Choroid plexus epithelial cell (primary cell): ENCODE results near the gene RIF1.

Source experiments
- DNase-seq: peaks from one replicate; pipeline ENCODE4 v3.0.0-alpha.2; 2010; ENCODE audit warnings: low read depth
- H3K4me3 ChIP-seq: 2 replicates; pipeline ENCODE4 v1.5.1; 2011; ENCODE audit warnings: low read depth, mild to moderate bottlenecking, control low read depth, low read length, moderate library complexity
- TF ChIP-seq, protein P1 (sequence below): conservative IDR thresholded peaks from 2 replicates; pipeline ENCODE4 v1.5.1; 2011; ENCODE audit warnings: low read depth, mild to moderate bottlenecking, control low read depth, inconsistent platforms, low read length, moderate library complexity

The RIF1 gene

DNA sequence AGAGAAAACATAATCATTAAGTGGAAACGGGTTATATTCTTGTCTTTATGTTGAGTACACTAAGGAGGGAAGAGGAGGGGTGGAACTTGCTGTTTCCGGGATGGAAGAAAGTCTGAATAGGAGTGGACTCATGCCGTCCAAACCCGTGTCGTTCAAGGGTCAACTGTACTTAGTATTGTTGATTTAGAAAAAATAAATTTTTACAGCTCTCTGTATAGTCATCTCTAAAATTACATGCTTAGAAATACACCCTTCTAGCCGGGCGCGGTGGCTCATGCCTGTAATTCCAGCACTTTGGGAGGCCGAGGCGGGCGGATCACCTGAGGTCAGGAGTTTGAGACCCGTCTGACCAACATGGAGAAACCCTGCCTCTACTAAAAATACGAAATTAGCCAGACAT is 29.4 kb downstream of the RIF1 start:
- TF ChIP-seq, protein P1, sequence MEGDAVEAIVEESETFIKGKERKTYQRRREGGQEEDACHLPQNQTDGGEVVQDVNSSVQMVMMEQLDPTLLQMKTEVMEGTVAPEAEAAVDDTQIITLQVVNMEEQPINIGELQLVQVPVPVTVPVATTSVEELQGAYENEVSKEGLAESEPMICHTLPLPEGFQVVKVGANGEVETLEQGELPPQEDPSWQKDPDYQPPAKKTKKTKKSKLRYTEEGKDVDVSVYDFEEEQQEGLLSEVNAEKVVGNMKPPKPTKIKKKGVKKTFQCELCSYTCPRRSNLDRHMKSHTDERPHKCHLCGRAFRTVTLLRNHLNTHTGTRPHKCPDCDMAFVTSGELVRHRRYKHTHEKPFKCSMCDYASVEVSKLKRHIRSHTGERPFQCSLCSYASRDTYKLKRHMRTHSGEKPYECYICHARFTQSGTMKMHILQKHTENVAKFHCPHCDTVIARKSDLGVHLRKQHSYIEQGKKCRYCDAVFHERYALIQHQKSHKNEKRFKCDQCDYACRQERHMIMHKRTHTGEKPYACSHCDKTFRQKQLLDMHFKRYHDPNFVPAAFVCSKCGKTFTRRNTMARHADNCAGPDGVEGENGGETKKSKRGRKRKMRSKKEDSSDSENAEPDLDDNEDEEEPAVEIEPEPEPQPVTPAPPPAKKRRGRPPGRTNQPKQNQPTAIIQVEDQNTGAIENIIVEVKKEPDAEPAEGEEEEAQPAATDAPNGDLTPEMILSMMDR: no peak
- no peak for DNase-seq
- no peak overlapping the region for H3K4me3 ChIP-seq

DNA sequence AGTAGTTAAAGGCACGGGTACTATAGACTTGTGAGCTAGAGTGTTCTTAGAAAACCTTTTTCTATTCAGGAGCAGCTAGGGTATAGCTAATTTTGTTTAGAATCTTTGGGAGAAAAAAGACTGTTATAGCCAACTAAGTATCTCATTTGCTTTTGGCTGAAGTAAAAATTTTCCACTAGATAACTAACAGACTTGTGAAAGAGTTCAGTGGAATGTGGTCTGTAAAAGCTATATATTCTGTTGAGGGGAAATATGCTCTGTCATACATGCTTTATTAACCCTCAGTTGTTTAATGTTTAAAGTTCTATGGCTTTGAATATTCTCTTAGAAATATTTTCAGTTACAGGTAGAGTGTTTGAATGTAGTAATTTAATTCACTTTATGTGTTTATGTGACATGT is 49.7 kb downstream of the RIF1 start:
- peak; percentile 67 for DNase-seq
- H3K4me3 ChIP-seq: no peak overlapping the region
- TF ChIP-seq, protein P1: no peak

DNA sequence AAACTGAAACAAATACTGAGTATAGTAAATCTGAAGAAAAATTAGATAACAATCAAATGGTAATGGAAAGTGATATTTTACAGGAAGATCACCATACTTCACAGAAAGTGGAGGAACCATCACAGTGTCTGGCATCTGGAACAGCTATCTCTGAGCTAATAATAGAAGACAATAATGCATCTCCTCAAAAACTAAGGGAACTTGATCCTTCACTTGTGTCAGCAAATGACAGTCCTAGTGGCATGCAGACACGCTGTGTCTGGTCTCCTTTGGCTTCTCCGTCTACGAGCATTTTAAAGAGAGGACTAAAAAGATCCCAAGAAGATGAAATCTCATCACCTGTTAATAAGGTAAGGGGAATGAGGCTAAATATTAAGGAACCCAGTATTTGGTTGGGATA is 56.1 kb downstream of the RIF1 start:
- TF ChIP-seq, protein P1: no peak
- no peak for DNase-seq
- no peak overlapping the region for H3K4me3 ChIP-seq

GRCh38 chr2:151470556-151470955 is 60.9 kb downstream of the RIF1 start:
- no peak overlapping the region for H3K4me3 ChIP-seq
- TF ChIP-seq, protein P1: no peak
- no peak for DNase-seq

GRCh38 chr2:151472966-151473365 is 63.3 kb downstream of the RIF1 start:
- H3K4me3 ChIP-seq: no peak overlapping the region
- peak; percentile 10 for DNase-seq
- TF ChIP-seq, protein P1: no peak

DNA sequence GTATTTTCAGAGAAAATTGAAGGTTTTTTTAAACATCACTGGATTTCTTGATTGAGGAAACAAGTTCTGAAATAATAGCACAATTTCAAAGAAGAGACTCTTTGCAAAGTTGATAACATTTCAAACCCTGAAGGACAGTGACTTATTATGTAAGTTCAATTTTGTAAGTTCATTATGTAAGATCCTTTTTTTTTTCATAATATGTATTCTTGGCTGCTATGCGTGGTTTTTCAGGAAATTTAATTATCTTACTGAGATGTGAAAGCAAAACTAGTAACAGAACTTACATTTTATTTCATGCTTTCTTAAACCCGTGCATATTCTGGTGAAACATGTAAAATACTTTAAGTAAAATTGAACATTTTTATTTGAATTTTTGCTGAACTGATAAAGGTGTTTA is 65.4 kb downstream of the RIF1 start:
- TF ChIP-seq, protein P1: no peak
- DNase-seq: no peak
- no peak overlapping the region for H3K4me3 ChIP-seq

DNA sequence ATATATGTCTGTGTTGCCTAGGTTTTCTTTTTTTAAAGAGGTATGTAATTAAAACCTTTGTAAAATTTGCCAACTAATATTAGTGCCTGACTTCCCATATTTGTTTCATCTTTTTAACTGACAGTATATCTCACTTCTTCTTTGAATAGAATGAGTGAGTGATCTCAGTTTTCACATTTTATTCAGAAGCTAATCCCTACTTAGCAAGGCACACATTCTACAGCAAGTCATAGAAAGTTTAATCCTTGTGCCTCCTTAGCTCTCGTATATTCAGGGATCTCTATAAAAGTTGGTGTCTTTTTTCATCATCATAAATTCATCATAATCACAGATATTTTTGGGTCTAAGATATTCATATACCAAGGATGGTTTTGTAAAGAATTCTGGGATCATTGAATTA is 66.6 kb downstream of the RIF1 start:
- no peak overlapping the region for H3K4me3 ChIP-seq
- DNase-seq: no peak
- TF ChIP-seq, protein P1: no peak
